22Rv1 (cell line): Measurements from ENCODE around the gene EIF4E2.

Experiments
- ZFX ChIP-seq: fragments of 450-650 bp; IDR thresholded peaks from 2 replicates; pipeline ENCODE4 v1.6.1; 2017; ENCODE audit warnings: antibody characterized with exemption, borderline replicate concordance
- TF ChIP-seq, protein P1 (sequence below): fragments of 450-650 bp; IDR thresholded peaks from 2 replicates; pipeline ENCODE4 v1.5.1; 2017; ENCODE audit warnings: mild to moderate bottlenecking

DNA sequence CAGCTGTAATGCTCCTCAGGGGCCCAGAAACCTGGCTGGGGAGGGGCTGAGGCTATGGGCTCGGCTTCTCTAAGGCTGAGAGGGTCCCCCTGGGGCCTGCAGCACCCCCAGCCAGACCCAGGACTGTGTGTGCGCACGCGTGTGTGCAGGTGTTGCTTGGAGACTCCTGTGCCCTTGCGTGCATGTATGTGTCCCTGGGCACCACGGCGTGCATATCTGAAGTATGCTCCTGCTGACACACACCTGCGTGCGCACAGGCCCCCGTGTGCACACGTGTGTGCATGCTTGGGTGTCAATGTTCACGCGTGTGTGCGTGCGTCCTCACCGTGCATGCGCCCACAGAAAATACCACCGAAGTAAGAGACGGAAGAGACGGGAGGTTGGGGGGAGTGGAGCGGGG lies 48.0 kb upstream of the EIF4E2 start:
- TF ChIP-seq, protein P1, sequence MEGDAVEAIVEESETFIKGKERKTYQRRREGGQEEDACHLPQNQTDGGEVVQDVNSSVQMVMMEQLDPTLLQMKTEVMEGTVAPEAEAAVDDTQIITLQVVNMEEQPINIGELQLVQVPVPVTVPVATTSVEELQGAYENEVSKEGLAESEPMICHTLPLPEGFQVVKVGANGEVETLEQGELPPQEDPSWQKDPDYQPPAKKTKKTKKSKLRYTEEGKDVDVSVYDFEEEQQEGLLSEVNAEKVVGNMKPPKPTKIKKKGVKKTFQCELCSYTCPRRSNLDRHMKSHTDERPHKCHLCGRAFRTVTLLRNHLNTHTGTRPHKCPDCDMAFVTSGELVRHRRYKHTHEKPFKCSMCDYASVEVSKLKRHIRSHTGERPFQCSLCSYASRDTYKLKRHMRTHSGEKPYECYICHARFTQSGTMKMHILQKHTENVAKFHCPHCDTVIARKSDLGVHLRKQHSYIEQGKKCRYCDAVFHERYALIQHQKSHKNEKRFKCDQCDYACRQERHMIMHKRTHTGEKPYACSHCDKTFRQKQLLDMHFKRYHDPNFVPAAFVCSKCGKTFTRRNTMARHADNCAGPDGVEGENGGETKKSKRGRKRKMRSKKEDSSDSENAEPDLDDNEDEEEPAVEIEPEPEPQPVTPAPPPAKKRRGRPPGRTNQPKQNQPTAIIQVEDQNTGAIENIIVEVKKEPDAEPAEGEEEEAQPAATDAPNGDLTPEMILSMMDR, result no peak
- TF ChIP-seq ZFX, result no peak
